NAMALWA (cell line): ENCODE measurements around the gene GMEB2.
"Not testable (repeated sequence)": the region's sequence is repeated elsewhere in the genome, so short reads cannot be mapped to it uniquely, and the experiment has no call there.

Experiments
- DNase-seq: peaks from one replicate; pipeline ENCODE4 v3.0.0-alpha.2; 2015; ENCODE audit warnings: low spot score

Gene GMEB2

GRCh38 chr20:63612276-63612931, 14.5 kb downstream of the GMEB2 start:
- DNase-seq, result no peak

DNA sequence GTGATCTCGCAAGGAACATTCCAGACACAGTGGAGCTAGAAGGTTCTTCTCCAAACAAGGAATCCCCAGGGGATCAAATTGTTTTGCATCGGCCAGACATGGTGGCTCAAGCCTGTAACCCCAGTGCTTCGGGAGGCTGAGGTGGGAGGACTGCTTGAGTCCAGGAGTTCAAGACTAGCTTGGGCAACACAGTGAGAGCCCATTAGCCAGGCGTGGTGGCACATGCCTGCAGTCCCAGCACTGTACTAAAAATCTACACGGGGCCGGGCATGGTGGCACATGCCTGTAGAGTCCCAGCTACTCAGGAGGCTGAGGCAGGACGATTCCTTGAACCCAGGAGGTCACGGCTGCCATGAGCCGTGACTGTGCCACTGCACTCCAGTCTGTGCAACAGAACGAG, 15.3 kb downstream of the GMEB2 start:
- DNase-seq, result no peak

DNA sequence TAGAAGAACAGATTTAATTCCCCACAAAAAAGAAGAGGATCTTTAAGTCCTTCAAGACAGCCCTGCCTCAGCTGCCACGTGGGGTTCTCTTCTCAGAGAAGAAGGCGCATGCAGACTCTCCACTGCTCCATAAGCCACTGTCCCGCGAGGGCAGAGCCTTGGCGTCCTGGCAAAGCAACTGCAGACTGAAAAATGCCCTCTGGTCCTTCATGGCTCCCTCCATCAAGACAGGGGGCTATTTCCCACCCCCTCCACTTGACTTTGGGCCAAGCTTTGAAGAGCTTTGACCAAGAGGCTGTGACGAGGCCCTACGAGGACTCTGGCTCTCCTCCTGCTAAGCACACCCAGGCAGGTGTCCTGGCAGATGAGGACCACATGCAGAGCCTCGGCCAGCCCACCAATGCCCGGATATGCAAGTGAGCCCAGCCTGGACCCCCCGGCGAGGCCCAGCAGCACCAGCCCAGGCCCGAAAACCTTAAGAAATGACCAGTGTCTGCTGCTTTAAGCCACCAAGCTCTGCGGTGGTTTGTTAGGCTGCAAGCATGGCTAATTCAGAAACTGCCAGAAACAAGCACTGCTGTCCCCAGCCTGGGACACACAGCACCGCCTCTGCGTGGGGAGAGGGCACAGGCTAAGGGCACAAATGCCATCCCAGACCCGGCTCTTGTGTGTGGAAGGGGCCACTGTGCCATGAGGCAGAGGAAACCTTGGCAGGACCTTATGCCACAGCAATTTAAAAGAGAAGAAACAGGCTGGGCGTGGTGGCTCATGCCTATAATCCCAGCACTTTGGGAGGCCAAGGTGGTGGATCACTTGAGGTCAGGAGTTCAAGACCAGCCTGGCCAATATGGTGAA, 16.1 kb downstream of the GMEB2 start:
- DNase-seq, result no peak

GRCh38 chr20:63606686-63607085, 20.2 kb downstream of the GMEB2 start:
- no peak for DNase-seq

DNA sequence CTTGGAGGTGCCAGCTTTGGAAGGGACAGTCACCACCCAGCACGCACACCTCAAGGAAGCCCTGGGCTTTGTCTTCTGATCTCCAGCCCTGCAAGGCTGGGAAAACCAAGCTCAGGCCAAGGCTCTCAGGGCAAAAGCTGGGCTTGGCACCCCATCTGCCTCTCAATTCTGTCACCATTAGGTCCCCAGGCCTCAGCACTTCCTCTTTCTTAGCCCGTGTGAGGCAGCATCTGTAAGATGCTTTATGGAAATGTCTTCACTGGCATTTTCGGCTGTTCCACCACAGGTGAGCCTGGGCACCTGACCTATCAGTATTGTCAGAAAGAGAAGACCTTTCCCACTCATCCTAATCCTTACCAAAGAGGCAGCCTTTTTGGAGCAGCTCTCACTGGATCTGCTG, 24.6 kb downstream of the GMEB2 start:
- DNase-seq, result no peak

- DNase-seq, result not testable (repeated sequence)
Measured at GRCh38 chr20:63601679-63602078, 25.2 kb downstream of the GMEB2 start.

DNA sequence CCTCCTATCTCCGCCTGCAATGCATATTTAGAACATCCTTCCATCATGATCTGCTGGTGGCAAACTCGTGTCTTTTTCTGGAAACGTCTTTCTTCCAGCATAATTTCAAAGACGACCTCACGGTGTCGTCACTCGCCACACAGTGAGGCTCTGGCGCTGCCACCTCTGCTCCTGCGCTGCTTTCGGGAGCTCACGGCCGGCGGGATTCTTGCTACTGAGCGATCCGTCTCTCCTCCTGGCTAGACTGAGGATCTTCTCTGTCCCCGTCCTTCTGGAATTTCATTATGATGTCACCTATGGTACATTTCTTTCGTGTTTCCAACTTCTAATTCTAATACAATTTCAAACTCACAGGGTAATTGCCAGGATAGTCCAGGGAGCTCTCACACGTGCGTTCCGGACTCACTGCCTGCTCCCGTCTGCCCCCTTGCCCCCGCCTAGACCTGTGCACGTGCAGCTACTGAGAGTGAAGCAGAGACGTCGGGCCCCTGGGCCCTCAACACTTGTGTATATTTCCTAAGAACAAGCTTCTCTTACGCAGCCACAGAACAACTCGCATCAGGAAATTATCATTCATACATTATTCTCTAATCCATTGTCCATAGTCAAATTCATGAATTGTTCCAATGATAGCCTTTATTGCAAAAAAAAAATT, 27.4 kb downstream of the GMEB2 start:
- DNase-seq, result no peak

DNA sequence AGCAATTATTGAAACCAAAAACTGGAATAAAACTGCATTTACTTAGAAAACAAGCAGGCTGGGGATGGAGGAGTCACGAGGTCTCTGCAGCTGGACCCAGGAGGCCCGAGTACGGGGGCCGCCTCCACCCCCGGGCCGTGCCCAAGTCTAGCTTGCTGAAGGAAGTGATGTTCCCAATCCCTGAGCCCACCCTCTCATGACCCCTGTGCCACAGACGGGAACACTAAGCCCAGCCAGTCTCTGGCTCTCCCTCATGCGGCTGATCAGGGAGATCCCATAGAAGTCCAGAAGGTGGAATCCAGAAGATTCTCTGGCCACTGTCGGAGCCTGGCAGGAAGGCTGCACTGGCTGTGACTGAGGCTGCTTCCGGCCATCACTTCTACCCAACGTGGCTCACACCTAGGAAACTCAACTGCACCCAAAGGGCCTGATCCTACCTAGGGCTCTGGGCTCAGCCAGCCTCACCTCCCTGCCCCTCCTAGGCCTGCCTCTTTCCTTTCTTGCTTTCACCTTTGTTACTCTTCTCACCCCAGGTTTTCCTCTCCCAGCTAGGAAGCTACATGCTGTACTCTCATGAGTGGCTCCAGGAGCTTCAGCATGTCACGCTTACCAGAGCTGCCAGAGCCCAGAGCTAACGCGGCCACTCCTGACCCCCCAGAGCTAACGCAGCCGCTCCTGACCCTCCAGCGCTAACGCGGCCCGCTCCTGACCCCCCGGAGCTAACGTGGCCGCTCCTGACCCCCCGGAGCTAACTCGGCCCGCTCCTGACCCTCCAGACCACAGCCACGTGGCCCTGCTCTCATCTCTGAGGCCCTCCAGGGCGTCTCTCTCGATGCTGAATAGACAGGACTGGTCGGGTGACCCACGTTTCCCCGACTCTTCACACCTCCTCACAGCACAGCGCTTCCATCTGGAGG, 28.2 kb downstream of the GMEB2 start:
- no peak for DNase-seq

- DNase-seq, result no peak
Measured at GRCh38 chr20:63597651-63598478, 29.0 kb downstream of the GMEB2 start.

DNA sequence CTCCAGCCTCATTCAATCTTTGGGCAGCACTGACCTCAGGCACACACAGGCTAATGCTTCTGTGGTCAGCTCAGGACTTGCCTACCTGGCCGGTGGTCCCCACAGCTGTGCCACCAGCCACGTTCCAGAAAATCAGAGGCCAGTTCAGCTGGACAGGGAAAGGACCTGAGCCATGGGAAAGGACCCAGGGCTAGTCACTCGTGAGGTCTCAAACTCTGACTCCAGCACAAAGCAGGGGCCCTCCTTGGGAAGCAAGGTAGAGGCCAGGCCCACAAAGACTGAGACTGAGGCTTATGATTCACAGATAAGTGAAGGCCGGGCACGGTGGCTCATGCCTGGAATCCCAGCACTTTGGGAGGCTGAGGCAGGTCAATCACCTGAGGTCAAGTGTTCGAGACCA, 30.5 kb downstream of the GMEB2 start:
- no peak for DNase-seq

- no peak for DNase-seq
Measured at GRCh38 chr20:63595416-63596127, 31.3 kb downstream of the GMEB2 start.

- no peak for DNase-seq
Measured at GRCh38 chr20:63594043-63594561, 32.8 kb downstream of the GMEB2 start.

DNA sequence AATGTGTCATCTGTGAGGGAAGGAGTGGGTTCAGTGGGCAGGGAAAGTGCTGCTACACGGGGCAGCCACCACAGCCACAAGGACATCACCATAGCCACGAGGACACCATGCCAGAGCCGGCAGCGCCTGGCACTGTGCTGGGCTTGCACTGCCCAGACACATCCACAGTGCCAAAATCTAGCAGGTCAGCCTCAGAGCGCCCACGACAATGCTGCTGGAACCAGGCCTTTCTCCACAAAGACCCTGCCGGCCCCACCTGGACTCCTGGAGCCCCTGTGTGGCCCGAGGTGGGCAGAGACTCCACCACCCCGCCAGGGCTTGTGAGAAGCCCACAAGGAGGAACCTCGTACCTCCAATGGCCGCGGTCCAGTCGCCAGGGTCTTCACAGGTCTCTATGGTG, 34.2 kb downstream of the GMEB2 start:
- no peak for DNase-seq

- no peak for DNase-seq
Measured at GRCh38 chr20:63591786-63592355, 35.0 kb downstream of the GMEB2 start.

DNA sequence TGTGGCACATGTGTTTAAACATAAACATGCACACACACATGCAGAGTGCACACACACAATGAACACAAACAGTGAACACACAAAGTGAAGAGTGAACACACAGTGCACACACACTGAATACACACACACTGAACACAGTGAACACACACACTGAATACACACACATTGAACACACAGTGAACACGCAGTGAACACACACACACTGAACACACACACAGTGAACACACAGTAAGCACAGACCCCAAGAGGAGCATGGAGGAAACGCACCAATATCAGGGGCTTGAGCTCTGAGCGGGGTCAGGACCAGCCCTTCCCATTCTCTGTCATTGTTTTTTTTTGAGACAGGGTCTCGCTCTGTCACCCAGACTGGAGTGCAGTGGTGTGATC, 35.8 kb downstream of the GMEB2 start:
- DNase-seq, result no peak

GRCh38 chr20:63590218-63591146, 36.4 kb downstream of the GMEB2 start:
- DNase-seq, result no peak

- peak; percentile 26 for DNase-seq
Measured at GRCh38 chr20:63589261-63590217, 37.4 kb downstream of the GMEB2 start.

DNA sequence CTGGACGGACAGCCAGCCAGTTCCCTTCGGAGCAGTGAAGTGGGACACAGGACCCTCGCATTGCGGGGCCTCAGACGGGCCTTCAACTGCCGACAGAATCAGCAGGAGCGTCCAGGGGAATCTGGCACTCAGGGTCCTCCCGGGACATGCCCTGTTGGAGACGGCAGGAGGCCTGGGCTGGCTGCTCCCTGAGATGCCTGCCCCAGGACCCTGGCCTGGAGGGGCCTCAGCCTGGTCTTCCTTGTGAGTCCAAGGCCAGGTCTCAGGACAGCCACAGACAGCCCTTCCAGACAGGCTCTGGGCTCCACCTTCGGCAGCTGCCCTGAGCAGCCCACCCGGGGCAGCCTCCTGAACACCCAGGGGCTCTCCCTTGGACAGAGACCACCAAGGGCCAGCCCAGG, 38.3 kb downstream of the GMEB2 start:
- DNase-seq, result no peak
